Glomerular endothelial cell (primary cell): ENCODE measurements around the gene IGF2. TPM values are rescaled to one million over a fixed set of nuclear protein-coding genes. Genes with fewer than 3 reads are reported as not detected.

Experiments
- total RNA-seq: library from RNA; depleted of rRNA; stranded (reverse); fragments of >200 nt; gene quantifications from 2 replicates; pipeline ENCODE4 v1.2.3, GENCODE V29; 2015

The IGF2 gene
- total RNA-seq, 1 donor from 2014 or later = 50.6 TPM

Other genes with a start within 250 kb of the IGF2 start
- not detected in 2 replicates for gene PRR33, start 247.5 kb downstream of the IGF2 start, total RNA-seq
- gene TNNT3, start 219.7 kb downstream of the IGF2 start, total RNA-seq = not detected in 2 replicates
- gene MRPL23, start 192.1 kb downstream of the IGF2 start, total RNA-seq = 105 and 166 TPM in 2 replicates
- 91.3 and 154 TPM in 2 replicates for gene H19, start 141.5 kb downstream of the IGF2 start, total RNA-seq
- gene INS, start 21.8 kb upstream of the IGF2 start, total RNA-seq = not detected in 2 replicates
- gene TH, start 32.4 kb upstream of the IGF2 start, total RNA-seq = 0.23 TPM in 1 of 2 replicates, not detected in the other
- not detected in 2 replicates for gene ASCL2, start 131.2 kb upstream of the IGF2 start, total RNA-seq
- gene C11orf21, start 162.5 kb upstream of the IGF2 start, total RNA-seq = not detected in 2 replicates
- not detected in 2 replicates for gene TSPAN32, start 162.6 kb upstream of the IGF2 start, total RNA-seq
- gene CD81, start 237.9 kb upstream of the IGF2 start, total RNA-seq = 463 and 733 TPM in 2 replicates